GM19372 (cell line): ENCODE data around the gene CYP4X1.
"Not testable (repeated sequence)": the region's sequence is repeated elsewhere in the genome, so short reads cannot be mapped to it uniquely, and the experiment has no call there.

Source experiments
- ATAC-seq: cut with Tn5 transposase; IDR thresholded peaks from one replicate; pipeline ENCODE4 v1.9.1; 2021; ENCODE audit warnings: mild to moderate bottlenecking, low read depth, moderate library complexity; ENCODE audit not compliant: unreplicated experiment

Gene CYP4X1

GRCh38 chr1:47067097-47067594 is 43.7 kb downstream of the CYP4X1 start, which contains the start of gene CYP4Z1:
TSS of gene CYP4Z1 (plus strand) at chr1:47067231. CDS start at chr1:47067491, 260 bp downstream.
- no peak for ATAC-seq

- not testable (repeated sequence) for ATAC-seq
These were observed 45.6 kb downstream of the CYP4X1 start for GRCh38 chr1:47069080-47069479.

GRCh38 chr1:47069509-47069908 is 46.0 kb downstream of the CYP4X1 start:
- ATAC-seq = not testable (repeated sequence)

GRCh38 chr1:47089356-47089755 is 65.9 kb downstream of the CYP4X1 start:
- ATAC-seq = not testable (repeated sequence)

- not testable (repeated sequence) for ATAC-seq
These were observed 68.0 kb downstream of the CYP4X1 start for GRCh38 chr1:47091476-47091875.
